EH (cell line): ENCODE data around the gene U2AF2.

ENCODE experiments used
- DNase-seq: peaks from one replicate; pipeline ENCODE4 v3.0.0-alpha.2; 2015; ENCODE audit warnings: low read depth

Gene U2AF2

DNA sequence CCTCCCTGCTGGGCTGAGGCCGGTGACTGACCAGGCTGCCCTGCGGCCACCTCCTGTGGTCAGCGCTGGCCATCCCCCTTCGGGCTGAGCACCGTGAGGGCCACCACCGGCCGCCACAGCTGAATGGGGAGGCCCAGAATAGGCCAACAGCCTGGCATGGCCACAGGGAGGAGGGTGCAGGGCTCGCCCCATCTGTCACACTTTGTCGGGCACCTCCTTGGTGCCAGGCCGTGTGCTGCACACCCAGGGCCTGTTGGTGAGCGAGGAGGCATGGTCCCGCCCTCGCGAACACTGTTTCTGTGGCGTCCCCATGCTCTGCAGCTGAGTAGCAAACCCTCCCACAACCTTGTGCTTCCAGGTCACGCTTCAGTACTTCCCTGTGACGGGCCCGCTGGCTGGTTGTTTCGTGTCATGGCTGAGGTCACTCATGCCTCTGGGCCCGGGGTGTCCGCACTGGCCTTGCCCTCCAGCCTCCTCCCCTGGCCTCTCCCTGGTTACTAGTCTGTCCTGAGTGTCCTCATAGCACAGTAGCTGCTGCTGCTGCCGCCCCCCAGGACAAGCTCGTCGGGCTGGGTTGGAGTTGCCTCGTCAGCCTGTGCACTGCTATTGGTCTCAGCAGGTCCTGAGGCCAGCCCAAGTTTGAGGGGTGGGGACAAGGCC is 35.4 kb downstream of the U2AF2 start:
- DNase-seq: no peak

DNA sequence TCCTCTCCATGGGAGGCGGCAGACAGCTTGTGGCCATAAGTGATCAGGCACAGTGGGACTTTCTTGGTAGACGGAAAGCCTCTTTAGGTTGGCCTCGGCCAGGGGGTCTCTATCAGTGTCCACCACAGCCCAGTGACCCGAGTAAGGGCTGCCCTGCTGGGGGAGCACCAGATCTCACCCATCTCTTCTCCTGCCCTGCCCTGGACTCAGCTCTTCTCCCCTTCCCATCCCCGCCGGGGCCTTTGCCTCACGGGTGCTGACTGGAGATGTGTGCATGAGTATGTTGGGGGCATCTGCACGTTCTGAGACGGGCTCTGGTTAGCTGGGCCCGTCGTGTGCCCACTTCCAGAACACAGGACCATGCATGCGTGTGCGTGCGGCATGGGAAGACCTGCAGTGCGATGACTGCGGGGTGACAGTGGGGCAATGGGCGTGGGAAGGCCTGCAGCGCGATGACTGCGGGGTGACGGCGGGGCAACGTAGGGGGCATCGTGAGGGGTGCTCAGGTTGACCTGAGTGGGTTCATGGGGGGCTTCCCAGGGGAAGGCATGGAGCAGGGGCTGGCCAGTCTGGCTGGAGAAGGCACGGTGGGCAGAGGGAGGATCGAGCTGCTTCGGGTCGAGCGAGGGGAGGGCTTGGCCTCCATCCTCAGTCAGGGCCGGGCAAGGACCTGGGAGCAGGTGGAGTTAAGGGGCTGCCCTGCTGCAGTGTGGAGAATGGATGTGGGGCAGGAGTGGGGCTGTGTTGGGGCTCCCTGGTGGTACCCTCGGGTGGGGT is 36.1 kb downstream of the U2AF2 start:
- DNase-seq: no peak

DNA sequence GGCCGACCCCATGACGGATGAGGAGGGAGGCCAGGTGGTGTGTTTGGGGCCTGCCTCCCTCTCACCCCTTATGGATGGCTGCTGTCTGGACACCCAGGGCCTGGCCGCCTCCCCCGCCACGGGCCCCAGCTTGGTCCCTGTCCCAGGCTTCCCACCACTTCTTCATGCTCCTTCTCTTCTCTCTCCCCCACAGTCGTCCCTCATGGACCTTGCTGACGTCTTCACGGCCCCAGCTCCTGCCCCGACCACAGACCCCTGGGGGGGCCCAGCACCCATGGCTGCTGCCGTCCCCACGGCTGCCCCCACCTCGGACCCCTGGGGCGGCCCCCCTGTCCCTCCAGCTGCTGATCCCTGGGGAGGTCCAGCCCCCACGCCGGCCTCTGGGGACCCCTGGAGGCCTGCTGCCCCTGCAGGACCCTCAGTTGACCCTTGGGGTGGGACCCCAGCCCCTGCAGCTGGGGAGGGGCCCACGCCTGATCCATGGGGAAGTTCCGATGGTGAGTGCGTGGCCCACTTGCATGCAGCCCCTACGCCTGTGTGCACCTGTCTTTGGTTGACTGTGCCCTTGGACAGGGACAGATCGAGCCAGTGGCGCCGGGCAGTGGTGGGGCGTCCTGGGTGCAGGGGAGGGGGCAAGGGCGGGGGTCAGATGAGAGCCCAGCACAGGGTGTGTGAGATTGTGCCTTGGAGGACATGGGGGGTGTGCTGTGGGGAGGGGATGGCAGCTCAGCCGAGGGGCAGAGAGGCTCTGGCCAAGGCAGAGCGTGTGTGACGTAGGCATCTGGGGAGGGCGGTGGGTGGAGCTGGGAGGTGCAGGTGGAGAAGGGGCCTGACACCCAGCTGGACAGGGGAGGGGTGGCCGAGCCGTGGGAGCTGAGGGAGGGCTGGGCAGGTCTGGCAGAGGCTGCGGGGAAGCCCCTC is 37.0 kb downstream of the U2AF2 start:
- no peak for DNase-seq

DNA sequence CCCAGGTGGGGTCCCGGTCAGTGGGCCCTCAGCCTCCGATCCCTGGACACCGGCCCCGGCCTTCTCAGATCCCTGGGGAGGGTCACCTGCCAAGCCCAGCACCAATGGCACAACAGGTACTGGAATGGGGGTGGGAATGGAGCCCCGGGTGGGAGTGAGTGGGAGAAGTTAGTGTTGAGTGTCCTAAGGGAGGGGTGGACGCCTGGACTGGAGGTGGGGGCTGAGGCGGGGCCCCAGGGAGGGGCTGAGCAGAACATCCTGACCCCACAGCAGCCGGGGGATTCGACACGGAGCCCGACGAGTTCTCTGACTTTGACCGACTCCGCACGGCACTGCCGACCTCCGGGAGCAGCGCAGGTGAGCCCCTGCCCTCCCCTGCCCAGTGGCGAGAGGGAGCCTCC is 37.8 kb downstream of the U2AF2 start:
- DNase-seq: no peak

DNA sequence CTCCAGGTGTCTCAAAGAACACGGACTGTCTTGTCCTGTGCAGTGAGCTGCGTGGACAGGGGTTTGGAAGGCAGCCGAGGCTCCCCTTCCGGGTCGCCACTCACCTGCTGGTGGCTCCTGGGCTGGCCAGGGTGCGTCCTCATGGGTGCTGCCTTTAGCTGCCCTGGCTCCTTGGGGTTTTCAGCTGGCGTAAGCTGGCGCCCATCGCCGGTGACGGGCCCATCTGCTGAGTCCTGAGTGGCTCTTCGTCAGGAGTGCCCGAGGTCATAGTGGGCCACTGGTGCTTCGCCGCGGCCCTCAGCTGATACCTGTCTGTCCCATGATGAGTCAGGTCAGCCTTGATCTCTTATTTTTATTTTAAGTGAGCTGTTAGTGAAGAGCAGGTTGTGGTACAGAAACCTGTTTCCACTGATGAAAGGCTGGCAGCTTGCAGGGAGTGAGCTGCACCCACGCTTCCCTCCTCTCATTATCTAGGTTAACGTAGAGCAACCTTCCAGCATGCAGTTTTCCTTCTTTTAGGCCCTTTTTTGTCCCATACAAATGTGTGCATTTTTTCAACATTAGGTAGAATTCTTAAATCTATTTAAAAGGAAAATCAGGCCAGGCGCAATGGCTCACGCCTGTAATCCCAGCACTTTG is 38.6 kb downstream of the U2AF2 start:
- DNase-seq: no peak

DNA sequence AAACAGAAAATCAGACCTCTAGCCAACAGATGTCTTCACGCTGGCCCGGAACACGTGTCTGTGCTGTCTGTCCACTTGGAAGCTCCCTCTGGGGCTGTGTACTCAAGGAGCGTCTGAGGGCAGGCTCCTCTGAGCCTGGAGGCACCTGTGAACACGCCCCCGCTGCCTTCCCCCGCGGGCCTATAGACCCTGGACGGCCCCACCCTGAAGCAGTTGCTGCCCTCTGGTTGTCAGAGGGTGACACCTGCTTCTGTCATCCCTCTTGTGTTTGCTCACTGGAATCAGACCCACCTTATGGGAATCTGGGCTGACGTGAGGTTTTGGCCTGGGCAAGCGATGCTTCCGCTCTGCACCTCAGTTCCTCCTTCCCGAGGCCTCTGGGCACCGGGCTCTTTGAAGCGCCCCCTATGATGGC is 39.4 kb downstream of the U2AF2 start:
- no peak for DNase-seq

DNA sequence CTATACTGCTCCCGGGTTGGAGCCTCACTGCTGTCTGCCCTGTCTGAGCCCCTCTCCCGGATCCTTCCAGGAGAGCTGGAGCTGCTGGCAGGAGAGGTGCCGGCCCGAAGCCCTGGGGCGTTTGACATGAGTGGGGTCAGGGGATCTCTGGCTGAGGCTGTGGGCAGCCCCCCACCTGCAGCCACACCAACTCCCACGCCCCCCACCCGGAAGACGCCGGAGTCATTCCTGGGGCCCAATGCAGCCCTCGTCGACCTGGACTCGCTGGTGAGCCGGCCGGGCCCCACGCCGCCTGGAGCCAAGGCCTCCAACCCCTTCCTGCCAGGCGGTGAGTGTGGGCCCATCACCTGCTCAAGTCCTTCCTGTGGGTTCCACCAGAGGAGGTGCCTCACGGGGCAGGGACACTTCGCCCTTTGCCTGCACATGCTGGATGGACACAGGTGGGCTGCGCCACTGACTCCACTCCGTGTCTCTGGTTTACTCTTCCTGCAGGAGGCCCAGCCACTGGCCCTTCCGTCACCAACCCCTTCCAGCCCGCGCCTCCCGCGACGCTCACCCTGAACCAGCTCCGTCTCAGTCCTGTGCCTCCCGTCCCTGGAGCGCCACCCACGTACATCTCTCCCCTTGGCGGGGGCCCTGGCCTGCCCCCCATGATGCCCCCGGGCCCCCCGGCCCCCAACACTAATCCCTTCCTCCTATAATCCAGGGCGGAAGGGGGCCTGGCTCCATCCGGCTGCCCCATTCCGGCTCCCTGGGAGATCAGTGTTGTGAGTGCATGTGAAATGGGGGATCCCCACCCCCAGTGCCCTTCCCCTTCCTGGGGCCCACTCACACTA is 40.0 kb downstream of the U2AF2 start:
- DNase-seq: no peak

DNA sequence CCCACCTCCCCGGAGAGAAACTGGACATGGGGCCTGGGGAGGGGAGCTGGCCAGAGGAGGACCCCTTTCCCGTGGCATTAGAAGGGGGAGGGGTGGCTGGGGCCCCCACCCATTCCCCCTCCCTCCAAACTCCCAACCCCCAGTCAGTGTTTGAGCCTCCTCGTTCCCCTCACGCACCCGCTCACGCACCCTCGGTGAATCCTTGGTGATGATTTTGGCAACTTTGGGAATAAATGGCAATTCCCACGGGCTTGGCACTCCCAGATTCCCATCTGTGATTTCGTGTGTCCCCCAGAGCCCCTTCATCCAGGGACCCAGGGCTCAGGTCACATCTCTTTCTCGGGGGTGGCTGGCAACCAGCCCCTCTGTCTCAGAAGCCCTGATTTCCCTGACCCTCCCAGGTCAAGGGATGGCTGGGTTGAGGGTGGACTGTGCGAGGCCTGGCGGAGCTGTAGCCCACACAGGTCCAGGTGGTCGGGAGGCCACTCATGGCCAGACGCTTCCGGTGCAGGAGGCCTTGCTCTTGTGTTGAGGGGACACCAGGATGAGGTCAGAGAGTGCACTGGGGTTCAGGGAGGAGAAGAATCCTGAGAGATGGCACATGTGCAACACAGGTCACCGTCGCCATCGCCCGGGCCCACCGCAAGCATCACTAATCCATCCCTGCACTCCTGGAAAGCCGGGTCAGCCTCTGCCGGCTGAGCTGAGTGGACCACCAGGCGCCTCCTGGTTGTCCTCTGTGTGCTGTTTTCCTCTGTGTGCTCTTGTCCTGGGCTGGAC is 40.9 kb downstream of the U2AF2 start:
- no peak for DNase-seq

DNA sequence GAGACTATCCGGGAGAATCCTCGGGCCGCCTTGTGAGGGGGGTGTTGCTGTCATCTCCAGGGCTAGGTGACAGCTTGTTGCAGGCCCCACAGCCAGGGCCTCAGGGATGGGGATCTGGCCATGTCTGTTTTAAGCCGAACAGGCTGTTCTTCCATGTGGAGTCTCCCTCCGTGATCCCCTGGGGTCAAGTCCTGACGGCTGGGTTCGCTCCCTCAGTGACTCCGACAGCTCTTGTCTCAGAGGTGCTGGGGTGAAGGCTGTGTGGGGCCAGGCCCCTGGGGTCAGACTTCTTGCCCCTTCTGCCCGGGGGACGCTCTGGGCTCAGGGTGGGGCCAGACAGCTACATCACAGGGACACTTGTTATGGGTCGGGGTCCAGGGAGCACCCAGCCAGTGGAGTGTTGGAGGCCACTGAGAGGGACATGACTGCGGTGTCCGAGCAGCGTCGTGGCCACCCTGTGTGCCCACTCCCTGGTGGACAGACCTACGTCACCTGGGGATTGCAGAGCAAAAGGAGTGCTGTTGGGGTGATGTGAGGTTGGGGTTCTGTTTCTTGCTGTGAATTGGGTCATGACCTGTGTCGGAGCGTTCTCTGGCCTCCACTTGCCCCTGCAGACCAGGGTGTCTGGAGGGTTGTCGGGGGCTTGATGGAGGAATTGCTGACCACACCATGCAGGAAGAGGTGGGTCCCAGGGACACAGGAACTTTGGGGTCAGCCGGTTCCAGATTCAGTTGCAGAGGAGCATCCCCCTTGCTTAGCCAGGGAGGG is 41.6 kb downstream of the U2AF2 start:
- no peak for DNase-seq

DNA sequence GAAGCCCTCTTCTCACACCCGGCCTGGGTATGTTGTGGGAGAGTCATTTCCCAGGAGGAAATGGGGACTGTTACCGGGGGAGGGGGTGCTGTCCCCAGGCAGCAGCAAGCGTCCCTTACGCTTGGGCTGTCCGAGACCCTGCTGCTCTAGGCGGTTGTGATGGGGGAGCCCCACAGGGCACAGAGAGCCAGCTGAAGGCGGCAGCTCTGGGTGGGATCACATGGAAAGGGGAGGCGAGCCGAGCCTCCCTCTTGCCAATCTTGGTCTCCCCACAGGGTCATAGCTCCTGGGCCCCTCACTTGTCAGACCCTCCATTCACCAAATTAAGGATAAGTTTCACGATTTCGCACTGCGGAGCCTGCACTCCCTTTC is 42.2 kb downstream of the U2AF2 start:
- DNase-seq: no peak

DNA sequence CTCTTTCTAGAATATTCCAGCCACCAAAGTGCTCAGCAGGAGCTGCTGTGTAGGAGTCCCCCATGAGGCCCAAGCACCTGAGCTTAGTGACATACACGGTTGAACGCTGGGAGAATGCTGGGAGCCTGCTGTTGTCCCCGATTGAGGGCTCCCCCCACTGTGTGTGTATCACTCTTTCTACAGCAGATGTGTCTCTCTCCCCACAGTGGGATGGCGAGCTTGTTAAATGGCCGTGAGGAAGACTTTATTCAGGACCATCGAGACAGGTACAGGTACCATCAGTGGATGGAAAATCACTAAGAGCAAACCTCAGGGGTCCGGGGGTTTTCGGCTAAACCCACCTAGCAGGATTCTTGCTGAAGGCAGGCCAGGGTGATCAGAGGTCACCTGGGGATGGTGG is 42.9 kb downstream of the U2AF2 start:
- DNase-seq: no peak

DNA sequence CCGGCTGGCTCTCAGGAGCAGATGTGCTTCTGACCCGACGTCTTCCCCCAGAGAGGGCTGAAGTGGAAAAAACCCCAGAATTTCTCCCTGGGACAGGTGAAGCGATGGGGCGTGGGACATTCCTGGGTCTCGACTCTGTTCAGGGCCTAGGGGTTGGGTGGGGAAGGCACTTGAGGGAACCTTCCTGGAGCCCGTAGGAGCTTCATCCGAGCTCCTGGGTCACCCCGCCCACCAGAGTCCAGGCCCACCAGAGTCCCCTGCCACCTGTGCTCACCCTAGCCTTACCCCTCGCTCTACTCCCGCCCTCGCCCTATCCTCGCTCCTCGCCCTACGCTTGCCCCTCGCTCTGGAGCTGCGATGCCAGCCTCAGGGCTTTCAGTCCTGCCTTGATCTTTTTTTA is 43.4 kb downstream of the U2AF2 start:
- no peak for DNase-seq

DNA sequence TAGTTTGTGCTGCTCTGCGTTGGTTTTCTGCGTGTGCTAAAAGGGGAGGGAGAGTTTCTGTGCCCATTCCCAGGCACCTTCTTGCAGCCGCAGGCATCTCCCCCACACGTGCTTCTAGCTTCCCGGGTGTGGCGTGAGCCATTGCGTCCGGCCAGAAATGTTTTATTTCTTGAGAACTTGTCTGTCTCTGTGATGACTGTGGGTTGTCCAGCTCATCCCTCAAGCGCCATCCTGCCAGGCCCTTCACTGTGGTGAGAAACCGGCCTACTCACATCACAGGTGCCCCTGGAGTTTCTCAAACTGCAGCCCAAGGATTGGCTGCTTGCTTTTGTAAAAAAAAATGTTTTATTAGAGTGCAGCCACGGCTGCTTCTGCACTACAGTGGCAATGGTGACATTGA is 44.4 kb downstream of the U2AF2 start:
- DNase-seq: no peak

DNA sequence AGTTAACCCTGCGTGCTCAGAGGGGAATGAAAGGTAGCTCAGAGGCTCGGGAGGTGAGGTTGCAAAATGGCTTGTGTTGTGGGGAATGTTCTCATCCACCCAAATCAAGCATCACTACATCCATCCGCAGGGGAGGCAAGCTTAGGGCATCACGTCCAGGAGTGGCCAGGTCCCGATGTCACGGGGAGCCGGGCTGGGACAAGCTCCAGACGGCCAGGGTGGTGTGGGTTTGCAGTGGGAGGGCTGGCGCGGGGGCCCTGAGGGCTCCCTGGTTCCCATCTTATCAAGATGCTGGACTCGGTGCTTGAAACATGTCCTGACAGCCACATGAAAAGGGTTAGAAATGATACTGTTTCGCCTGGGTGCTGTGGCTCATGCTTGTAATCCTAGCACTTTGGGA is 46.0 kb downstream of the U2AF2 start:
- DNase-seq: no peak

DNA sequence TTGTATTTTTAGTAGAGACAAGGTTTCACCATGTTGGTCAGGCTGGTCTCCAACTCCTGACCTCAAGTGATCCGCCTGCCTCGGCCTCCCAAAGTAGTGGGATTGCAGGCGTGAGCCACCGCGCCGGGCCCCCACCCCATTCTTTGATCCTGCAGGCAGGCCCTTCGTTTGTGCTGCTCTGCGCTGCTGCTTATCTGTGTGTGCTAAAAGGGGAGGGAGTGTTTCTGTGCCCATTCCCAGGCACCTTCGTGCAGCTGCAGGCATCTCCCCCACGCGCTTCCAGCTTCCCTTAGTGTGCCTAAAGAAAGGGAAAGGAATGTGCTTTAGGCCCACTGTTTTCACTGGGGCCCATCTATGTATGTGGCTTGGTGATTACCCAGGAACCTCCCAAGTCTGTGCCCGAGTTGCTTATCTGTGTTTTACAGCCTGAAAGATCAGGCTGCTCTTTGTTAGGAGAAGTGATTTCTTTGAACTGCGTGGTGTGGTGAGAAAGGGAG is 47.3 kb downstream of the U2AF2 start:
- no peak for DNase-seq

DNA sequence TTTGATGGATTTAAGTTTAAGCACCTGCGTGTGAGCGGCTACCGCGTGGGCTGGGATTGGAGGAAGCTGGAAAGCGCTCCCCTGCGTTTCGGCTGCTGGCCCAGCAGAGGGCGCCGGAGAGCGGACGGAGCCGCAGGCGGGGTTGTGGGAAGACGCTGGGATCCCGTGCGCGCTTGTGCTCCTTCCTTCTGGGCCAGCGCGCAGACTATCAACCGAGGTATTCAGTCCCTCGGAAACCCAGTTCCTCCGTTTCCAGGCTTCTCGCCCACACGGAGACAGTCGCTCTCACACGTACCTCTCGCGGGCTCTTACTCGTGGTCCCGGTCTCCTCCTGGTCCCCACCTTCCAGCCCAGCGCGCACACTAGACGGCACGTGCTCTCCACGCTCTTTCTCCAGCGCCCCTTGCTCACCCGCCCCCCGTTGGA is 49.0 kb downstream of the U2AF2 start:
- no peak for DNase-seq

DNA sequence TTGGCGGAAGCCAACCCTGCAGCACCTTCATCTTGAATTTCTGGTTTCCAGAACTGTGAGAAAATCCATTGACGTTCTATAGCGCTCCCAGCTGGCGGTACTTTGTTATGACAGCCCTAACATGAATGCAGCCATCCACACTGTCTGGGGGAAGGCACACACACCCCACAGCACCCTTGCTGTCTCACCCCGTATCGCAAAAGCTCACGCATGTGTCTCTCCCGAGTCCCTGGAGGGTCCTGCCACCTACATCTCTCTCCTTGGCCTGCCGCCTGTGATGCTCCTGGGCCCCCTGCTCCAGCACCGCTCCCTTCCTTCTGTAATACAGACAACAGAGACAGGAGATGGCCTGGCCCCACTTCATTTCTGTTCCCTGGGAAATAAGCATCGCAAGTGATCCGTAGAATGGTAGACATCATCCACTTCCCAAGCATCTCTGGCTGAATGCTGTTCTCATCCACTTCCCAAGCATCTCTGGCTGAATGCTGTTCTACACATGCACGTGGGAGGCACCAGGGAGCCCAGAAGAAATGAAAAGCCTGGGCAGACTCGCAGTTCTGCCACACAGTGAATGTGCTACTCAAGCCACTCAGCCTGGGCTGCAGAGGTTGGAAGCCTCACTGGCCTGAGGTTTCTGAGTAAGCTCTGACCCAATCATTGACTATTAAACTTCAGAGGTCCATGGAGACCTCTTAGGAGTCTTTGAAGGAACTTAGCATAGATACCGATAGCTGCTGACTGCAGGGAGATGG is 49.8 kb downstream of the U2AF2 start:
- no peak for DNase-seq

DNA sequence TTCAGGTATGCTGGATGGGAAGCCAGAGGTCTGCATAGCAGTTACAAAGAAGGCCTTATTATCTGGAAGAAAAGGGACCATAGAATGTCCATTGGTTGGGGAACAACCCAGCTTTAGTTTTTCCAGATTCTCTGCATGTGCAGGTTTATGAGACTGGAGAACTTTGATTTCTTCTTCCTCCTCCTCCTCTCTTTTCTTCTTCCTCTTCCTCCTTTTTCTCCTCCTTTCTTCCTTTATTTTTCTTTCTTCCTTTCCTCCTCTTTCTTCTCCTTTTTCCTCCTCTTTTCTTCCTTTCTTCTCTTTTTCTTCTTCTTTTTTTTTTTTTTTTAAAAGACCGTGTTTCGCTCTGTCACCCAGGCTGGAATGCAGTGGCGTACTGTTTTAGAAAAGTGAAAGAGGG is 51.1 kb downstream of the U2AF2 start:
- DNase-seq: no peak

DNA sequence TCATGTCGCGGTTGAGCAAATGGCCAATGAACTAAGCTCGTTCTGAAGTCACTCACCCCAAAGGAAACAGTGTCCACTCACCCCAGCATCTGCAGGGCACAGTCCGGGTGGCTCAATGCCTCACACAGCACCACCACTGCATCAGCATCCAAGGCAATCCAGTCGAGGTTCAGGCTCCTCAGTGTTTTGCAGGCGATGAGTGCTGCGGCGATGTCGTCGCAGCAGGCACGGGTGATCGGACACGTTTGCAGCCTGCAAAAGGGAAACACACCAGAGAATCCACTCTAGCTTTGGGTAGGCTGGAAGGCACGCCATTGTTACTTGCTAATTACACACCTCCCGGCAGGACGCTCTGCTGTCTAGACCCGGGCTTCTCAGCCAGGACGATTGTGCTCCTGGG is 56.9 kb downstream of the U2AF2 start:
- no peak for DNase-seq
